Breast epithelium (tissue), 3 donors: Measurements from ENCODE around the gene HCFC1R1.
"Not testable (repeated sequence)": the region's sequence is repeated elsewhere in the genome, so short reads cannot be mapped to it uniquely, and the experiment has no call there.

Experiments
- POLR2A ChIP-seq: fragments of 450-650 bp; IDR thresholded peaks from one replicate; pipeline ENCODE4 v1.6.1; 2016; ENCODE audit warnings: antibody characterized with exemption, mild to moderate bottlenecking, moderate library complexity
- TF ChIP-seq, protein P1 (sequence below), 3 donors: fragments of 450-650 bp; IDR thresholded peaks; one replicate each; pipeline ENCODE4 v1.5.1; 2016 to 2017; ENCODE audit warnings: antibody characterized with exemption in 3 of 3, mild to moderate bottlenecking in 3 of 3, moderate library complexity in 3 of 3

DNA sequence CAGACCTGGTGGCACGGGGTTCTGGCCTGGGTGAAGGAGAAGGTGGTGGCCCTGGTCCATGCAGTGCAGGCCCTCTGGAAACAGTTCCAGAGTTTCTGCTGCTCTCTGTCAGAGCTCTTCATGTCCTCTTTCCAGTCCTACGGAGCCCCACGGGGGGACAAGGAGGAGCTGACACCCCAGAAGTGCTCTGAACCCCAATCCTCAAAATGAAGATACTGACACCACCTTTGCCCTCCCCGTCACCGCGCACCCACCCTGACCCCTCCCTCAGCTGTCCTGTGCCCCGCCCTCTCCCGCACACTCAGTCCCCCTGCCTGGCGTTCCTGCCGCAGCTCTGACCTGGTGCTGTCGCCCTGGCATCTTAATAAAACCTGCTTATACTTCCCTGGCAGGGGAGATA, 45.4 kb upstream of the HCFC1R1 start:
- not testable (repeated sequence) for TF ChIP-seq POLR2A
- TF ChIP-seq, protein P1, sequence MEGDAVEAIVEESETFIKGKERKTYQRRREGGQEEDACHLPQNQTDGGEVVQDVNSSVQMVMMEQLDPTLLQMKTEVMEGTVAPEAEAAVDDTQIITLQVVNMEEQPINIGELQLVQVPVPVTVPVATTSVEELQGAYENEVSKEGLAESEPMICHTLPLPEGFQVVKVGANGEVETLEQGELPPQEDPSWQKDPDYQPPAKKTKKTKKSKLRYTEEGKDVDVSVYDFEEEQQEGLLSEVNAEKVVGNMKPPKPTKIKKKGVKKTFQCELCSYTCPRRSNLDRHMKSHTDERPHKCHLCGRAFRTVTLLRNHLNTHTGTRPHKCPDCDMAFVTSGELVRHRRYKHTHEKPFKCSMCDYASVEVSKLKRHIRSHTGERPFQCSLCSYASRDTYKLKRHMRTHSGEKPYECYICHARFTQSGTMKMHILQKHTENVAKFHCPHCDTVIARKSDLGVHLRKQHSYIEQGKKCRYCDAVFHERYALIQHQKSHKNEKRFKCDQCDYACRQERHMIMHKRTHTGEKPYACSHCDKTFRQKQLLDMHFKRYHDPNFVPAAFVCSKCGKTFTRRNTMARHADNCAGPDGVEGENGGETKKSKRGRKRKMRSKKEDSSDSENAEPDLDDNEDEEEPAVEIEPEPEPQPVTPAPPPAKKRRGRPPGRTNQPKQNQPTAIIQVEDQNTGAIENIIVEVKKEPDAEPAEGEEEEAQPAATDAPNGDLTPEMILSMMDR (IDR thresholded peaks at IDR 0.05) = not testable (repeated sequence)
